Parathyroid adenoma (tissue), 2 donors: ENCODE measurements around the gene FBRSL1.

ENCODE experiments used
- H2AFZ ChIP-seq: fragments of 300-600 bp; sonication (generic); one replicate; pipeline ENCODE4 v1.7.0; 2017; ENCODE audit warnings: antibody characterized with exemption, mild to moderate bottlenecking
- H3K27ac ChIP-seq: fragments of 300-600 bp; sonication (generic); one replicate; pipeline ENCODE4 v1.7.0; 2017
- H3K27me3 ChIP-seq: fragments of 300-600 bp; sonication (generic); one replicate; pipeline ENCODE4 v1.7.0; 2017; ENCODE audit warnings: low read length; ENCODE audit not compliant: control insufficient read depth, insufficient read depth
- H3K36me3 ChIP-seq: fragments of 300-600 bp; sonication (generic); one replicate; pipeline ENCODE4 v1.7.0; 2017; ENCODE audit warnings: low read length; ENCODE audit not compliant: control insufficient read depth, insufficient read depth
- H3K4me1 ChIP-seq: fragments of 300-600 bp; sonication (generic); one replicate; pipeline ENCODE4 v1.7.0; 2017; ENCODE audit warnings: control low read depth
- H3K4me2 ChIP-seq: fragments of 300-600 bp; sonication (generic); one replicate; pipeline ENCODE4 v1.7.0; 2017; ENCODE audit warnings: low read length
- H3K4me3 ChIP-seq: fragments of 300-600 bp; sonication (generic); one replicate; pipeline ENCODE4 v1.7.0; 2017; ENCODE audit warnings: low read depth, low read length
- H3K79me2 ChIP-seq: fragments of 300-600 bp; sonication (generic); one replicate; pipeline ENCODE4 v1.7.0; 2017; ENCODE audit warnings: control low read depth
- H3K9ac ChIP-seq: fragments of 300-600 bp; sonication (generic); one replicate; pipeline ENCODE4 v1.7.0; 2017; ENCODE audit warnings: mild to moderate bottlenecking
- H3K9me3 ChIP-seq: fragments of 300-600 bp; sonication (generic); one replicate; pipeline ENCODE4 v1.7.0; 2017; ENCODE audit warnings: low read length; ENCODE audit not compliant: control insufficient read depth
- TF ChIP-seq, protein P1 (sequence below): fragments of 300-600 bp; sonication (generic); IDR thresholded peaks from one replicate; pipeline ENCODE4 v1.7.0; 2017; ENCODE audit warnings: antibody characterized with exemption, mild to moderate bottlenecking
- donor health status: primary hyperparathyroidism.

FBRSL1 gene

DNA sequence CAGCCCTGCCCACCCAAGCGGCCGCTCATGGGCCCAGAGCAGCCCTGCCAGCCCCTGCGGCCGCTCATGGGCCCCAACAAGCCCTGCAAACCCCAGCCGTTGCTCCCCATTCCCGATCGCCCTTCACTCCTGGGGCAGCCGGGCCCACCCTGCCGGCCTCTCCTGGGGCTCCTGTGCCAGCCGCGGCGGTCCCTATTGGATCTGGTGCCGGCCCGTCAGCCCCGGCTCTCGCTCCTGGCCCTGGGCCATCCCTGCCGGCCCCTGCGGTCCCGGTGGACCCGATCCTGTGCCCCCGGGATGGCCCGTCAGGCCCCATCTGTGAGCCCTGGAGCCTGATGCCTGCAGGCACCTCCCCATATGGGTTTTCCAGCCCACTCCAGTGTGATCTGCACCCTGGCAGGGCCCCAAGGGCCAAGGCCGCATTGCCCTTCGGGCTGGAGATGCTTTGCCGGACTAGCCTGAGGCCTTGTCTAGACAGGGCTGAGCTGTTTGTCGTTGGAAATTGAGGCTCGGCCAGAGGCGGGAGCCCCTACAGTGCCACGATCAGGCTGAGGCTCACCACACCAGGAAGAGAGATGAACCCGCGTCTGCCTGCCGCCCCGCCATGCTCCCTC, 20.3 kb downstream of the FBRSL1 start:
- Histone ChIP-seq H2AFZ (no peak overlapping the region), H3K9me3 (no peaks in the 10 kb centered on the region), H3K4me3 (no peak overlapping the region), H3K9ac (no peak overlapping the region), H3K27ac (no peak overlapping the region), H3K27me3 (no peaks in the 10 kb centered on the region), H3K36me3 (no peaks in the 10 kb centered on the region), H3K79me2 (peaks cover 40% of the 10 kb centered on the region), H3K4me2 (no peak overlapping the region), H3K4me1 (peaks cover 20% of the 10 kb centered on the region)
- TF ChIP-seq, protein P1, sequence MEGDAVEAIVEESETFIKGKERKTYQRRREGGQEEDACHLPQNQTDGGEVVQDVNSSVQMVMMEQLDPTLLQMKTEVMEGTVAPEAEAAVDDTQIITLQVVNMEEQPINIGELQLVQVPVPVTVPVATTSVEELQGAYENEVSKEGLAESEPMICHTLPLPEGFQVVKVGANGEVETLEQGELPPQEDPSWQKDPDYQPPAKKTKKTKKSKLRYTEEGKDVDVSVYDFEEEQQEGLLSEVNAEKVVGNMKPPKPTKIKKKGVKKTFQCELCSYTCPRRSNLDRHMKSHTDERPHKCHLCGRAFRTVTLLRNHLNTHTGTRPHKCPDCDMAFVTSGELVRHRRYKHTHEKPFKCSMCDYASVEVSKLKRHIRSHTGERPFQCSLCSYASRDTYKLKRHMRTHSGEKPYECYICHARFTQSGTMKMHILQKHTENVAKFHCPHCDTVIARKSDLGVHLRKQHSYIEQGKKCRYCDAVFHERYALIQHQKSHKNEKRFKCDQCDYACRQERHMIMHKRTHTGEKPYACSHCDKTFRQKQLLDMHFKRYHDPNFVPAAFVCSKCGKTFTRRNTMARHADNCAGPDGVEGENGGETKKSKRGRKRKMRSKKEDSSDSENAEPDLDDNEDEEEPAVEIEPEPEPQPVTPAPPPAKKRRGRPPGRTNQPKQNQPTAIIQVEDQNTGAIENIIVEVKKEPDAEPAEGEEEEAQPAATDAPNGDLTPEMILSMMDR, result no peak

DNA sequence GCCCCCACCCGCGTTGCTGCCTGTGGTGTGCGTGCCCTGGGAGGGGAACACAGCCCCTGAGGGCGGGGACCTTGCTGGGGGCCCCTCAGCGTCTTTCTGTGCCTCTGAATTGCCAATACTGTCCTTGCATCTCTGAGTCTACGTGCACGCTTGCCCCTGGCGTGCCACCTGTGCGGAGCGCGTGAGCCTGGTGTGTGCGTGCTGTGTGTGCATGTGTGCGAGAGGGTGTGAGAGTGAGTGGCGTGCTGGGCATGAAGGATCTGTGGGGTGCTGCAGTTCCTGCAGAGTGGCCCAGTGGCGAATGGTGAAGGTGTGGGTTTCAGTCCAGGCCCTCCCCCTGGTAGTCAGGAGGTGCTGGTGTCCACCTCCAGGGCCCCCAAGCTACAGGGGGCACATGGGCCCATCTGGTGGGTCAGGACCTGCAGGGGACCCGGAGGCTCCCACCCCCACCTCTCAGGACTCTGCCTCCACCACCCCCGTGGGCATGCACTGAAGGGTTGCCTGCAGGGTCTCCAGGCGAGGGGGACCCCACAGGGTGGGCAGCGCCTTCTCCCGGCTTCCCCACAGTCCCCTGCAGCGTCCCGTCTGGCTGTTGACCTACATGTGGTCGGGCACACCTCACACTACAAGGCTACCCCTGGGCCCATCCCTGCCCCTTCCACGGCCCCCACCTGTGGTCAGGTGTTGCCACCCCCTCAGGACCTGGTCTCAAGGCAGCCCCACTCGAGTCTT, 21.0 kb downstream of the FBRSL1 start:
- TF ChIP-seq, protein P1, result no peak
- H2AFZ ChIP-seq, result no peak overlapping the region
- H3K36me3 ChIP-seq, result no peaks in the 10 kb centered on the region
- no peak overlapping the region for H3K9ac ChIP-seq
- peaks cover 40% of the 10 kb centered on the region for H3K79me2 ChIP-seq
- no peak overlapping the region for H3K27ac ChIP-seq
- H3K4me1 ChIP-seq, result peaks cover 13% of the 10 kb centered on the region
- no peaks in the 10 kb centered on the region for H3K27me3 ChIP-seq
- H3K4me2 ChIP-seq, result no peak overlapping the region
- no peak overlapping the region for H3K4me3 ChIP-seq
- H3K9me3 ChIP-seq, result no peaks in the 10 kb centered on the region

DNA sequence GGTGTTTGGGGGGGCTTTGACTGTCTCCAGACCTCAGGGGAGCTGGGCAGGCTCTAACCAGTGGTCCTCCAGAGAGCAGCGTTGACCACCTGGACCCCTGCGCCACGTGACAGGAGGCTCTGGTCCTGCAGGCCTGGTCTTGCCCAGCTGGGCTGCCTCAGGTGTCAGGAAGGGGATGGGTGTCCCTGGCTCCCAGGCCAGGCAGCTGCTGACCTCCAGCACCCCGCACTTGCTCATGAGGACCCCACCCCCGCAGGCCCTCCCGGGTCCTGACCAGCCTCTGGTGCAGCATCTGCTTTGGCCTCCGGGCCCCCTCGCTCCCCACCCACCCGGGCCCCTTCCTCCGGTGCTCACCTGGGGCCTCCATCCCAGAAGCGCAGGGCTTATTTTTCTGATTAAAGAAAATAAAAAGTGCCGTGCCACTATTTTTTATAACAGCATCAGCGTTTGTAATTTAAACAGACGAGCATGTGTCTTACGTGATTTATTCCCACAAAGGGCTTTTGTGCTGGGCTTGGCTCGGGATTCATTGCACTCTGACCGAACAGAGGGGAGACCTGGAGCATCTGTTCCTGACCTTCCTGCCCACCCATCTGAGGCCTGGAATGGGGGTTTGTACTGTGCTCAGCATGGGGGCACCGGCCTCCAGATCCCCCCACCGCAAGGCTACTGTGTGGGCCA, 21.7 kb downstream of the FBRSL1 start:
- H3K9me3 ChIP-seq, result no peaks in the 10 kb centered on the region
- H3K4me3 ChIP-seq, result no peak overlapping the region
- peaks cover 7% of the 10 kb centered on the region for H3K4me1 ChIP-seq
- H3K4me2 ChIP-seq, result no peak overlapping the region
- TF ChIP-seq, protein P1, result no peak
- H3K27me3 ChIP-seq, result no peaks in the 10 kb centered on the region
- no peak overlapping the region for H3K27ac ChIP-seq
- H3K36me3 ChIP-seq, result no peaks in the 10 kb centered on the region
- peaks cover 38% of the 10 kb centered on the region for H3K79me2 ChIP-seq
- no peak overlapping the region for H2AFZ ChIP-seq
- H3K9ac ChIP-seq, result no peak overlapping the region

DNA sequence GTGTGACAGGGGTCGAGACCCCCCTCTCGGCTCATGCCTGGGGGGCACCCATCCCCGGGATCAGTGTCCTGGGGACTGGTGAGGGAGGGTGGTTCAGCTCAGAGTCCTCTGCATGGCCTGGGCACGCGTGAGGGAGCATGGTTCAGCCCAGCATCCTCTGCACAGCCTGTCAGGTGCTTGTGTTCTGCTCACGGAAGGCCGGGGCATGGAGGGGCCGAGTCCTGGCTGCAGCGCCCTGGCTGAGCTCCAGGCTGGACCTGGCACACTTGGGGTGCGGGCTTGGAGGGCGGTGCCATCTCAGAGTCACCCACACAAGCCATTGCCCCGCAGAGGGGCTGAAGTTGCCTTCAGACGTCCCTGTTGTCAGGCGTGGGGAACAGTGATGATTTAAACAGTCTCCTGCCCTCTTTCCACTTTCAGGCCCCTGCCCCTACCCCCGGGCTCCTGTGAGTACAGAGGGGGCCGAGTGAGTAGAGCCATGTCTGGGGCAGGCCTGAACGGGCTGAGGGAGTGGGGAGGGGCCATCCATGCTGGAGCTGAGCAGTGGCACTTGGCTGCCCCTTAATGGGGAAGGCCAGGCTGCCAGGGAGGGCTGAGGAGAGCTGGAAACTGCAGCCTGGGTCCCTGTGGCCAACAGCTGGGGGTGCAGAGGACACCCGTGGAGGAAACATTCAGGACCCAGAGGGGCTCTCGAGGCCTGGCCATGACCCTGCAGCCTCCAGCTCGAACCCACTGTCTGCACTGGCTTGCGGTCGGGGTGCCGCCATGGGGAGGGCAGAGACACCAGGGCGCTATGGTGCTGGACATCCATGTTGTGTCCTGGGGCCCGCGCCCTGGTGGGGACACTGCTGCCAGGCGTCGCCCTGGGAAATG, 22.5 kb downstream of the FBRSL1 start:
- Histone ChIP-seq H3K4me1 (peaks cover under 1% of the 10 kb centered on the region), H3K27me3 (no peaks in the 10 kb centered on the region), H3K4me3 (no peak overlapping the region), H2AFZ (no peak overlapping the region), H3K9me3 (no peaks in the 10 kb centered on the region), H3K4me2 (no peak overlapping the region), H3K27ac (no peak overlapping the region), H3K9ac (no peak overlapping the region), H3K79me2 (peaks cover 32% of the 10 kb centered on the region), H3K36me3 (no peaks in the 10 kb centered on the region)
- TF ChIP-seq, protein P1, result no peak
